WTC11 (cell line): Measurements from ENCODE around the gene SBF2.

Experiments used
- ATF1 ChIP-seq: sonication (generic); formaldehyde crosslinking; IDR thresholded peaks from 2 replicates; pipeline ENCODE4 v1.8.1; 2023; ENCODE audit warnings: mild to moderate bottlenecking, moderate library complexity, missing genetic modification reagents
- OVOL2 ChIP-seq: fragments of 250-450 bp; sonication (Bioruptor Pico); IDR thresholded peaks from 2 replicates; pipeline ENCODE4 v1.9.0; 2021; ENCODE audit warnings: mild to moderate bottlenecking, borderline replicate concordance
- ZNF416 ChIP-seq: fragments of 250-450 bp; sonication (Bioruptor Pico); IDR thresholded peaks from 2 replicates; pipeline ENCODE4 v1.9.0; 2021; ENCODE audit warnings: mild to moderate bottlenecking, inconsistent platforms
- TF ChIP-seq, protein P1 (sequence below): fragments of 200-600 bp; IDR thresholded peaks from 2 replicates; pipeline ENCODE4 v1.8.0; 2022; ENCODE audit warnings: antibody characterized with exemption
- TF ChIP-seq, protein P2 (sequence below): sonication (generic); formaldehyde crosslinking; IDR thresholded peaks from 2 replicates; pipeline ENCODE4 v1.8.1; 2022; ENCODE audit warnings: low read depth, mild to moderate bottlenecking, moderate library complexity, missing genetic modification reagents, borderline replicate concordance
- TF ChIP-seq, protein P3 (sequence below): fragments of 250-450 bp; sonication (Bioruptor Pico); conservative IDR thresholded peaks from 2 replicates; pipeline ENCODE4 v1.9.0; 2021; ENCODE audit warnings: mild to moderate bottlenecking
- TF ChIP-seq, protein P4 (sequence below): sonication (generic); formaldehyde crosslinking; IDR thresholded peaks from 2 replicates; pipeline ENCODE4 v1.8.1; 2023; ENCODE audit warnings: mild to moderate bottlenecking, missing genetic modification reagents

DNA sequence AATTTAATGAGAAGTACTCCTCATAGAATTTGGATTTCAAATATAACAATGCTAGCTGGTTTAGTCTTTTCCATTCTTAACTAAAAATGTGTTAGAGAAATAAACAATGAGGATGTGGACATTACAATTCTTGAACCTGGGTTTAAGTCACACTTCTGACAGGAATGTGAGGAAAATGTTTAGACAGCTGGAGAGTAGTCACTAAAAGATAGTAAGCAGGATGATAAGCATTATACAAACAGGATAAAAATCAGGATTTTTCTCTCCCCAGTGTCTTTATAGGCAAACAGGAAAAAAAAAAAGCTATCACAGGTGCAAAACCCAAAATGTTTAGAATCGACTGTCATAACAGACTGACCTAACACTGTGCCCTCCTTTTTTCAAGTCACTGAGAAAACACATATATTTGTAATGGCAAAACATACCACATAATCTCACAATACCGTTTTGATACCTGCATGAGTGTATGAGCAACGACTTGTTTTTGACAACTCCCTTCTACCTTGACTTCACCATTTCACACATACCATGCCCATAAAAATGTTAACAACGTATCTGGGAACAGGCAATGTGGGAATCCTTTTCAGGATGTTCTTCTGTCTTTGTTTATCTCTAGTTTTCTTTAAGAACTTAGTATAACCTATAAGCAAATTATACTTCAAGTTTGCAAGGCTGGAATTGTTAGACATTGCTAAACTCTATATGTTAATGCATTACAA lies 242.0 kb downstream of the SBF2 start:
- TF ChIP-seq, protein P1, sequence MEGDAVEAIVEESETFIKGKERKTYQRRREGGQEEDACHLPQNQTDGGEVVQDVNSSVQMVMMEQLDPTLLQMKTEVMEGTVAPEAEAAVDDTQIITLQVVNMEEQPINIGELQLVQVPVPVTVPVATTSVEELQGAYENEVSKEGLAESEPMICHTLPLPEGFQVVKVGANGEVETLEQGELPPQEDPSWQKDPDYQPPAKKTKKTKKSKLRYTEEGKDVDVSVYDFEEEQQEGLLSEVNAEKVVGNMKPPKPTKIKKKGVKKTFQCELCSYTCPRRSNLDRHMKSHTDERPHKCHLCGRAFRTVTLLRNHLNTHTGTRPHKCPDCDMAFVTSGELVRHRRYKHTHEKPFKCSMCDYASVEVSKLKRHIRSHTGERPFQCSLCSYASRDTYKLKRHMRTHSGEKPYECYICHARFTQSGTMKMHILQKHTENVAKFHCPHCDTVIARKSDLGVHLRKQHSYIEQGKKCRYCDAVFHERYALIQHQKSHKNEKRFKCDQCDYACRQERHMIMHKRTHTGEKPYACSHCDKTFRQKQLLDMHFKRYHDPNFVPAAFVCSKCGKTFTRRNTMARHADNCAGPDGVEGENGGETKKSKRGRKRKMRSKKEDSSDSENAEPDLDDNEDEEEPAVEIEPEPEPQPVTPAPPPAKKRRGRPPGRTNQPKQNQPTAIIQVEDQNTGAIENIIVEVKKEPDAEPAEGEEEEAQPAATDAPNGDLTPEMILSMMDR = no peak
- TF ChIP-seq, protein P2, sequence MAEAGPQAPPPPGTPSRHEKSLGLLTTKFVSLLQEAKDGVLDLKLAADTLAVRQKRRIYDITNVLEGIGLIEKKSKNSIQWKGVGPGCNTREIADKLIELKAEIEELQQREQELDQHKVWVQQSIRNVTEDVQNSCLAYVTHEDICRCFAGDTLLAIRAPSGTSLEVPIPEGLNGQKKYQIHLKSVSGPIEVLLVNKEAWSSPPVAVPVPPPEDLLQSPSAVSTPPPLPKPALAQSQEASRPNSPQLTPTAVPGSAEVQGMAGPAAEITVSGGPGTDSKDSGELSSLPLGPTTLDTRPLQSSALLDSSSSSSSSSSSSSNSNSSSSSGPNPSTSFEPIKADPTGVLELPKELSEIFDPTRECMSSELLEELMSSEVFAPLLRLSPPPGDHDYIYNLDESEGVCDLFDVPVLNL (CRISPR knock-in tag) = no peak
- no peak for TF ChIP-seq ZNF416 (CRISPR knock-in tag)
- no peak for TF ChIP-seq ATF1 (CRISPR knock-in tag)
- TF ChIP-seq, protein P3, sequence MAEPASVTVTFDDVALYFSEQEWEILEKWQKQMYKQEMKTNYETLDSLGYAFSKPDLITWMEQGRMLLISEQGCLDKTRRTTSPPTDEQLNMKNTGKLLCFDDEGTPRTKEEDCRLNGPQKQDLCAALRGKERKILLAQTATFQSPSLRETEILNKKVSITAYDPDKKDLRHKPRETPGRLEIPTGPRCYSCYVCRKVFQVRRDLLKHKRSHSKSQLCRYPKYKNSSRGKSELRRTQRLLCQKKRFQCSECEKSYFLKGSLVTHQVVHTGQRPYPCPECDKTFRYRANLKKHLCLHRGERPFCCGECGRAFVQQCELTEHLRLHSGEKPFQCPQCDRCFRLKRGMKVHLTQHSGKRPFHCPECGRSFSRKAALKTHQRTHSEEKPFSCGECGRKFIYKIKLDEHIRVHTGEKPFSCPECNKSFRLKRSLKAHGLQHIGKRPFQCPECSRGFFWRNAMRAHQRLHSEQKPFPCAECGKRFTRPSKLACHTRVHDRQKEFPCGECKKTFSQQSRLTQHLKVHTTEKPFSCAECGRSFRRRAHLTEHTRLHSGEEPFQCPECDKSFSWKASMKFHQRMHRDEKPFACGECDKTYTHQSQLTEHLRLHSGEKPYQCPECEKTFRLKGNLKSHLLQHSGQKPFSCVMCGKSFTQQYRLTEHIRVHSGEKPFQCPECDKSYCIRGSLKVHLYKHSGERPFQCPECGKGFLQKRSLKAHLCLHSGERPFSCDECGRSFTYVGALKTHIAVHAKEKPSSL (CRISPR knock-in tag) = no peak
- TF ChIP-seq, protein P4, sequence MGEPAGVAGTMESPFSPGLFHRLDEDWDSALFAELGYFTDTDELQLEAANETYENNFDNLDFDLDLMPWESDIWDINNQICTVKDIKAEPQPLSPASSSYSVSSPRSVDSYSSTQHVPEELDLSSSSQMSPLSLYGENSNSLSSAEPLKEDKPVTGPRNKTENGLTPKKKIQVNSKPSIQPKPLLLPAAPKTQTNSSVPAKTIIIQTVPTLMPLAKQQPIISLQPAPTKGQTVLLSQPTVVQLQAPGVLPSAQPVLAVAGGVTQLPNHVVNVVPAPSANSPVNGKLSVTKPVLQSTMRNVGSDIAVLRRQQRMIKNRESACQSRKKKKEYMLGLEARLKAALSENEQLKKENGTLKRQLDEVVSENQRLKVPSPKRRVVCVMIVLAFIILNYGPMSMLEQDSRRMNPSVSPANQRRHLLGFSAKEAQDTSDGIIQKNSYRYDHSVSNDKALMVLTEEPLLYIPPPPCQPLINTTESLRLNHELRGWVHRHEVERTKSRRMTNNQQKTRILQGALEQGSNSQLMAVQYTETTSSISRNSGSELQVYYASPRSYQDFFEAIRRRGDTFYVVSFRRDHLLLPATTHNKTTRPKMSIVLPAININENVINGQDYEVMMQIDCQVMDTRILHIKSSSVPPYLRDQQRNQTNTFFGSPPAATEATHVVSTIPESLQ (CRISPR knock-in tag) = no peak
- no peak for TF ChIP-seq OVOL2 (CRISPR knock-in tag)
